Measurements from ENCODE around the gene SLC29A3. TPM values are rescaled to one million over a fixed set of nuclear protein-coding genes. Genes with fewer than 3 reads are reported as not detected.
A peak's percentile ranks its signal among the peaks of the same experiment; 100 is the strongest.

The SLC29A3 gene
- total RNA-seq, 2 experiments from 2014 or later, result 2.3 to 2.5 TPM

DNA sequence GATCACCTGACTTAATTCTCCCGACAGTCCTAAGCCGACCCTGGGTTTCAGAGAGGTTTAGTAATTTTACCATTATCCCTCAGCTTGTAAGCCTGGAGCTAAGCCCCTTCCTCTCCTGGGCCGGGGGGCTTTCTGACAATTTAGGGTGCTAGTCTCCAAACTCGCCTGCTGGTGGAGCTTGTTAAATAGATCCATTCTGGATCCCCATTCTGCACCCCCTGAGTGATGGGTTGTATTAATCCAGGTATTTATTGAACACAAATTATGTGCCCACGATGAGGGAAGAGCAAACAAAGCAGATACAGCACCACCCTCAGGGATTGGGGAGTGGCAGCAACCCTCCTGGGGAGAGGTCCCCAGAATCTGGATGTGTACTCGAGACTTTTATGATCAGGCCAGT lies 1.3 kb upstream of the SLC29A3 start:
- TF ChIP-seq, protein P1, sequence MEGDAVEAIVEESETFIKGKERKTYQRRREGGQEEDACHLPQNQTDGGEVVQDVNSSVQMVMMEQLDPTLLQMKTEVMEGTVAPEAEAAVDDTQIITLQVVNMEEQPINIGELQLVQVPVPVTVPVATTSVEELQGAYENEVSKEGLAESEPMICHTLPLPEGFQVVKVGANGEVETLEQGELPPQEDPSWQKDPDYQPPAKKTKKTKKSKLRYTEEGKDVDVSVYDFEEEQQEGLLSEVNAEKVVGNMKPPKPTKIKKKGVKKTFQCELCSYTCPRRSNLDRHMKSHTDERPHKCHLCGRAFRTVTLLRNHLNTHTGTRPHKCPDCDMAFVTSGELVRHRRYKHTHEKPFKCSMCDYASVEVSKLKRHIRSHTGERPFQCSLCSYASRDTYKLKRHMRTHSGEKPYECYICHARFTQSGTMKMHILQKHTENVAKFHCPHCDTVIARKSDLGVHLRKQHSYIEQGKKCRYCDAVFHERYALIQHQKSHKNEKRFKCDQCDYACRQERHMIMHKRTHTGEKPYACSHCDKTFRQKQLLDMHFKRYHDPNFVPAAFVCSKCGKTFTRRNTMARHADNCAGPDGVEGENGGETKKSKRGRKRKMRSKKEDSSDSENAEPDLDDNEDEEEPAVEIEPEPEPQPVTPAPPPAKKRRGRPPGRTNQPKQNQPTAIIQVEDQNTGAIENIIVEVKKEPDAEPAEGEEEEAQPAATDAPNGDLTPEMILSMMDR (IDR thresholded peaks at IDR 0.05), result no peak
- no peak overlapping the region for H3K27ac ChIP-seq (ENCODE audit: low read depth in 1 of 2, low read length in 2 of 2)
- Mint-ChIP-seq H3K27ac (peak overlapping the region; percentile 42), H3K36me3 (ENCODE audit: low read depth) (peaks cover 4% of the 10 kb centered on the region), H3K27me3 (peaks cover under 1% of the 10 kb centered on the region), H3K4me3 (peak overlapping the region; percentile 85), H3K4me1 (ENCODE audit: low read depth) (peaks cover 20% of the 10 kb centered on the region), H3K9me3 (no peaks in the 10 kb centered on the region)
- no peaks in the 10 kb centered on the region for H3K9me3 ChIP-seq (ENCODE audit: control insufficient read depth in 1 of 2, insufficient read depth in 1 of 2, low read length in 2 of 2)
- CTCF ChIA-PET, result interaction anchor here (2.4 kb wide), 1 partner anchor 390 kb away, joined by 11 read pairs; no protein-coding TSS in a partner anchor
- H3K4me1 ChIP-seq (ENCODE audit: insufficient read depth, low read length), result peaks cover 30% of the 10 kb centered on the region
- POLR2A ChIA-PET, result no interaction called here
- intact Hi-C loops (cut with DNase I, micrococcal nuclease), result loop anchor here (5.0 to 10.0 kb wide), 4 partner anchors 57 to 1017 kb away; no protein-coding TSS in a partner anchor
- H3K36me3 ChIP-seq (ENCODE audit: insufficient read depth, low read length), result peaks cover 2% of the 10 kb centered on the region
- ATAC-seq (ENCODE audit: poor library complexity), result no peak
- DNase-seq, result no peak
- no peak overlapping the region for H3K4me3 ChIP-seq (ENCODE audit: low read length)
- H3K27me3 ChIP-seq (ENCODE audit: control insufficient read depth in 1 of 2, insufficient read depth in 2 of 2, low read length in 2 of 2), result no peaks in the 10 kb centered on the region

DNA sequence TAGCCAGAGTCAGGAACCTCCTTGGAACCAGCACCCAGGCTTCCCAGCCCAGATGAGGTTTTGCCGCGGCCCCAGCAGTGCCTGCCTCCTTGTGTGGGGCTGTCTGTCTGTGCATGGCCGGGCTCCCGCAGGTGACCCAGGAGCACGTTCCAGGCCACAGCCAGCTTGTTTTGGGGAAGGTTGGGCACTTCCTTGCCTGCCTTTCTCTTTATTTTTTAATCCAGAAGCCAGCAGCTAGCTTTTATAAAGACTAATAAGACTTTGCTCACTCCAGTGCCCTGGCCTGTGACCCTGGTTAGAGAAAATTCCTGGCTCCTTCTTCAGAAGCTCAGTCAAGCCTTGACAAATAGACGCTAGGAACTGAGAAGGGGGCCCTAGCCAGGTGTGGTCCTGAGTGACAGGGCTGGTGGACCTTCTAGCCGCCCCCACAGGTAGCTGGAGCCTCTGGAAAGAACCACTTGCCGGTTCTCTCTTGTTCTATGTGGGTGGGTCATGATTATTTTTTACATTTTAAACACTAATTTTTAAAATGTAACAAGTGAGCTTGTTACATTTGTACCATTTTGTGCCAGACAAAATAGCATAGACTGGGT lies 837 bp downstream of the SLC29A3 start:
- Histone ChIP-seq H3K36me3 (ENCODE audit: insufficient read depth, low read length) (peaks cover 19% of the 10 kb centered on the region), H3K4me3 (ENCODE audit: low read length) (peak overlapping the region; percentile 88), H3K9me3 (ENCODE audit: control insufficient read depth in 1 of 2, insufficient read depth in 1 of 2, low read length in 2 of 2) (no peaks in the 10 kb centered on the region), H3K27ac (ENCODE audit: low read depth in 1 of 2, low read length in 2 of 2) (no peak overlapping the region), H3K27me3 (ENCODE audit: control insufficient read depth in 1 of 2, insufficient read depth in 2 of 2, low read length in 2 of 2) (no peaks in the 10 kb centered on the region), H3K4me1 (ENCODE audit: insufficient read depth, low read length) (peaks cover 28% of the 10 kb centered on the region)
- H3K27ac Mint-ChIP-seq, result peak overlapping the region; percentile 66
- CTCF ChIA-PET, result interaction anchor here (0.8 to 2.5 kb wide), 12 partner anchors 9 to 576 kb away, joined by 3 to 11 read pairs (median 4); partner anchors contain the start of gene VSIR
- peaks cover 36% of the 10 kb centered on the region for H3K4me1 Mint-ChIP-seq (ENCODE audit: low read depth)
- intact Hi-C loops (cut with DNase I, micrococcal nuclease), result loop anchor here (5.0 to 10.0 kb wide), 4 partner anchors 55 to 1015 kb away; no protein-coding TSS in a partner anchor
- TF ChIP-seq, protein P1 (IDR thresholded peaks at IDR 0.05), result no peak
- H3K4me3 Mint-ChIP-seq, result peak overlapping the region; percentile 97
- peaks cover 25% of the 10 kb centered on the region for H3K36me3 Mint-ChIP-seq (ENCODE audit: low read depth)
- ATAC-seq (ENCODE audit: poor library complexity) (no peak), DNase-seq (no peak)
- H3K9me3 Mint-ChIP-seq, result no peaks in the 10 kb centered on the region
- POLR2A ChIA-PET, result interaction anchor here (0.9 to 2.4 kb wide), 6 partner anchors 9 to 531 kb away, joined by 3 to 8 read pairs (median 4); partner anchors contain the start of gene PSAP
- H3K27me3 Mint-ChIP-seq, result no peaks in the 10 kb centered on the region

GRCh38 chr10:71320592-71320991 lies 1.5 kb downstream of the SLC29A3 start:
- CTCF ChIA-PET, result interaction anchor here (0.8 to 2.5 kb wide), 4 partner anchors 56 to 491 kb away, joined by 3 to 8 read pairs (median 4); no protein-coding TSS in a partner anchor
- H3K36me3 Mint-ChIP-seq (ENCODE audit: low read depth), result peaks cover 30% of the 10 kb centered on the region
- DNase-seq (no peak), ATAC-seq (ENCODE audit: poor library complexity) (no peak)
- Histone ChIP-seq H3K27me3 (ENCODE audit: control insufficient read depth in 1 of 2, insufficient read depth in 2 of 2, low read length in 2 of 2) (no peaks in the 10 kb centered on the region), H3K4me1 (ENCODE audit: insufficient read depth, low read length) (peaks cover 28% of the 10 kb centered on the region), H3K4me3 (ENCODE audit: low read length) (no peak overlapping the region), H3K36me3 (ENCODE audit: insufficient read depth, low read length) (peaks cover 24% of the 10 kb centered on the region), H3K9me3 (ENCODE audit: control insufficient read depth in 1 of 2, insufficient read depth in 1 of 2, low read length in 2 of 2) (no peaks in the 10 kb centered on the region), H3K27ac (ENCODE audit: low read depth in 1 of 2, low read length in 2 of 2) (no peak overlapping the region)
- no peaks in the 10 kb centered on the region for H3K27me3 Mint-ChIP-seq
- TF ChIP-seq, protein P1 (IDR thresholded peaks at IDR 0.05), result no peak
- POLR2A ChIA-PET, result interaction anchor here (0.9 to 2.4 kb wide), 3 partner anchors 11 to 531 kb away, joined by 3 to 6 read pairs (median 3); partner anchors contain the start of gene PSAP
- H3K9me3 Mint-ChIP-seq, result no peaks in the 10 kb centered on the region
- peaks cover 34% of the 10 kb centered on the region for H3K4me1 Mint-ChIP-seq (ENCODE audit: low read depth)
- intact Hi-C loops (cut with DNase I, micrococcal nuclease), result no loop called here
- peak overlapping the region; percentile 97 for H3K4me3 Mint-ChIP-seq
- H3K27ac Mint-ChIP-seq, result no peak overlapping the region
